Liver (tissue), 9 donors: Measurements from ENCODE around the gene SGTB. TPM values are rescaled to one million over a fixed set of nuclear protein-coding genes. Genes with fewer than 3 reads are reported as not detected.

Experiments
- DNase-seq: peaks from one replicate; pipeline ENCODE4 v3.0.0-alpha.2; 2017; ENCODE audit warnings: low spot score
- H3K27ac ChIP-seq, 2 donors: one replicate each; pipeline ENCODE4 v1.7.0; 2013; ENCODE audit warnings: inconsistent platforms in 2 of 2, low read length in 2 of 2, control low read depth in 1 of 2, low read depth in 1 of 2, mild to moderate bottlenecking in 1 of 2
- H3K27me3 ChIP-seq, 4 donors: one replicate each; pipeline versions ENCODE4 v1.6.1 to v1.7.0; 2013; ENCODE audit warnings: low read length in 3 of 4, inconsistent platforms in 1 of 4, mild to moderate bottlenecking in 1 of 4, moderate library complexity in 1 of 4; ENCODE audit not compliant: control insufficient read depth in 4 of 4, insufficient read depth in 4 of 4
- H3K36me3 ChIP-seq, 4 donors: one replicate each; pipeline versions ENCODE4 v1.6.1 to v1.7.0; 2013; ENCODE audit warnings: low read length in 3 of 4, mild to moderate bottlenecking in 3 of 4, low read depth in 1 of 4, moderate library complexity in 1 of 4; ENCODE audit not compliant: control insufficient read depth in 4 of 4, insufficient read depth in 3 of 4
- H3K4me1 ChIP-seq, 4 donors: one replicate each; pipeline versions ENCODE4 v1.6.1 to v1.7.0; 2013; ENCODE audit warnings: low read length in 3 of 4, mild to moderate bottlenecking in 3 of 4, moderate library complexity in 1 of 4; ENCODE audit not compliant: control insufficient read depth in 4 of 4, insufficient read depth in 4 of 4
- H3K4me3 ChIP-seq, 3 donors: one replicate each; pipeline versions ENCODE4 v1.6.1 to v1.7.0; 2013; ENCODE audit warnings: low read length in 3 of 3, control low read depth in 1 of 3, low read depth in 1 of 3, mild to moderate bottlenecking in 1 of 3
- H3K9ac ChIP-seq, 2 donors: one replicate each; pipeline ENCODE4 v1.7.0; 2013; ENCODE audit warnings: low read length in 2 of 2, mild to moderate bottlenecking in 2 of 2, moderate library complexity in 2 of 2, control low read depth in 1 of 2, low read depth in 1 of 2
- H3K9me3 ChIP-seq, 4 donors: one replicate each; pipeline versions ENCODE4 v1.6.1 to v1.7.0; 2013; ENCODE audit warnings: low read length in 3 of 4; ENCODE audit not compliant: control insufficient read depth in 4 of 4
- FOXA1 ChIP-seq: IDR thresholded peaks from 2 replicates; pipeline ENCODE4 v1.6.1; 2016; ENCODE audit warnings: antibody characterized with exemption
- FOXA2 ChIP-seq: IDR thresholded peaks from 2 replicates; pipeline ENCODE4 v1.6.1; 2016; ENCODE audit warnings: antibody characterized with exemption
- HNF4A ChIP-seq, 2 donors: conservative IDR thresholded peaks; 2 replicates each; pipeline ENCODE4 v1.6.1; 2016; ENCODE audit warnings: antibody characterized with exemption in 2 of 2, mild to moderate bottlenecking in 2 of 2
- MAX ChIP-seq: IDR thresholded peaks from 2 replicates; pipeline ENCODE4 v1.6.1; 2016; ENCODE audit warnings: antibody characterized with exemption
- RAD21 ChIP-seq, 2 donors: IDR thresholded peaks; 2 replicates each; pipeline ENCODE4 v1.6.1; 2016; ENCODE audit warnings: antibody characterized with exemption in 2 of 2, mild to moderate bottlenecking in 2 of 2
- REST ChIP-seq: IDR thresholded peaks from 2 replicates; pipeline ENCODE4 v1.6.1; 2016; ENCODE audit warnings: antibody characterized with exemption, mild to moderate bottlenecking
- SP1 ChIP-seq: IDR thresholded peaks from 2 replicates; pipeline ENCODE4 v1.6.1; 2018; ENCODE audit warnings: antibody characterized with exemption, mild to moderate bottlenecking
- YY1 ChIP-seq: IDR thresholded peaks from 2 replicates; pipeline ENCODE4 v1.6.1; 2016; ENCODE audit warnings: antibody characterized with exemption, mild to moderate bottlenecking
- WGBS: extraction: QIAGEN DNeasy Blood & Tissue Kit; methylation state at CpG from one replicate; pipeline ENCODE4 v1.1.7; 2013; 5-methylcytosine and 5-hydroxymethylcytosine counted together
- polyA plus RNA-seq, 2 donors: library from polyadenylated mRNA; stranded (reverse) in 1 of 2; unstranded in 1 of 2; fragments of 200-250 nt in 1 of 2; fragments of >200 nt in 1 of 2; fragmentation: Nextera tagmentation in 1 of 2; extraction: Ambion mirVana in 1 of 2; gene quantifications; one replicate each; pipeline versions ENCODE4 v1.2.1 to v1.2.3, GENCODE V29; 2013 to 2015
- total RNA-seq, 2 donors: library from RNA; depleted of rRNA; stranded (reverse); fragments of >200 nt; gene quantifications; one replicate each; pipeline ENCODE4 v1.2.3, GENCODE V29; 2014
- TF ChIP-seq, protein P1 (sequence below): IDR thresholded peaks from 2 replicates; pipeline ENCODE4 v1.6.1; 2016; ENCODE audit warnings: antibody characterized with exemption
- TF ChIP-seq, protein P2 (sequence below): fragments of 150-350 bp; IDR thresholded peaks from 2 replicates; pipeline ENCODE4 v1.5.1; 2017; ENCODE audit warnings: improper control_type of control experiment, low read depth, low read length; ENCODE audit not compliant: missing input control
- donor health status: healthy.
- donor health status: healthy.
- donor health status: healthy.
- donor health status: healthy.
- donor health status: healthy.

The SGTB gene
- total and polyA plus RNA-seq, 4 donors: 0.79 to 3.2 (median 1.9) TPM

DNA sequence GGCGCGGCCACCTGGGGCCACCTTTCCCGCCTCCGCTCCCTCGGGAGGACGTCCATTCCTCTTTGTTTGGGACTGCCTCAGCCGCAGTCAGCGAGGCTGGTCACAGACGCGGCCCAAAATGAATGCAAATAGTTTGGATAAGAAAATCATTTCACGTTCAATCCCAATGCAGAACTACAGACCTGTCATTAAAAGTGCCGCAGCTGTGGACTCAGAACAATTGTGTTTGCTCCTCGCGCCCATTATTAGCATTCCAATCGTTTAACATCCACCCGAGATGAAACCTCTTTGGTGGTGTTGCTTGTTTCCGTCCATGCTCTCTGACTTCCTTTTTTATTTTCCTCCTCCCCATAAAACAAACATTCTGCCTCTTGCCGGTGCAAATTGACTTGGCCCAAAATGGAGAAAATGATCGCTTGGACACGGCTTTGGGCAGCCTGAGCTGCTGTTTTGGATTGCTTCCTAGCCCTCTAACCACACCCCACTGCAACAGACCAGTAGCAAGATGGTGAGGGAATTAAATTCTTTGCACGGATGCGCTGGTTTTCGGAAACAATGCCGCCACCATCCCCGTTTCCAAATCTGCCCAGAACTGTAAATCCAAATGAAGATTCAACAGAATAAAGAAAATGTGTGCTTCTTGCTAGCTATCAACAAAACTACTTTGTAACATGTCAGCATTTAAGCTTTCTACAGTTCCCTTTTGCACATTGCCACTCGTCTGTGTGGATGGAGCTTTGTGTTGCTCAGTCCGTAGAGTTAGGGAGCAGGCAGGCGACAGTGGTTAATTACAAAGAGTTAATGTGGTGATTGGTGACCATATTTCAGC is 880 bp upstream of the SGTB start:
- 6% methylated on average over 28 of the region's 28 CpGs for WGBS
- Histone ChIP-seq H3K36me3 (no peaks in the 10 kb centered on the region), H3K27me3 (no peaks in the 10 kb centered on the region), H3K9ac (peak overlapping the region; percentile 10 to 46), H3K9me3 (no peaks in the 10 kb centered on the region), H3K4me1 (peaks cover 2 to 27% (median 21%) of the 10 kb centered on the region in 4 donors), H3K27ac (peak overlapping the region; percentile 37 to 58), H3K4me3 (peak overlapping the region; percentile 67 to 93 (median 81))
- no peak for TF ChIP-seq HNF4A (conservative IDR thresholded peaks at IDR 0.05)
- peak; percentile 80 for TF ChIP-seq YY1
- DNase-seq: no peak

- TF ChIP-seq RAD21 (IDR thresholded peaks at IDR 0.05): peak; percentile 4 to 11
- TF ChIP-seq REST: no peak
- TF ChIP-seq YY1: peak; percentile 65
- peak overlapping the region; percentile 44 to 93 (median 85) for H3K4me3 ChIP-seq
Observed at GRCh38 chr5:65721050-65721719, 724 bp downstream of the SGTB start.

DNA sequence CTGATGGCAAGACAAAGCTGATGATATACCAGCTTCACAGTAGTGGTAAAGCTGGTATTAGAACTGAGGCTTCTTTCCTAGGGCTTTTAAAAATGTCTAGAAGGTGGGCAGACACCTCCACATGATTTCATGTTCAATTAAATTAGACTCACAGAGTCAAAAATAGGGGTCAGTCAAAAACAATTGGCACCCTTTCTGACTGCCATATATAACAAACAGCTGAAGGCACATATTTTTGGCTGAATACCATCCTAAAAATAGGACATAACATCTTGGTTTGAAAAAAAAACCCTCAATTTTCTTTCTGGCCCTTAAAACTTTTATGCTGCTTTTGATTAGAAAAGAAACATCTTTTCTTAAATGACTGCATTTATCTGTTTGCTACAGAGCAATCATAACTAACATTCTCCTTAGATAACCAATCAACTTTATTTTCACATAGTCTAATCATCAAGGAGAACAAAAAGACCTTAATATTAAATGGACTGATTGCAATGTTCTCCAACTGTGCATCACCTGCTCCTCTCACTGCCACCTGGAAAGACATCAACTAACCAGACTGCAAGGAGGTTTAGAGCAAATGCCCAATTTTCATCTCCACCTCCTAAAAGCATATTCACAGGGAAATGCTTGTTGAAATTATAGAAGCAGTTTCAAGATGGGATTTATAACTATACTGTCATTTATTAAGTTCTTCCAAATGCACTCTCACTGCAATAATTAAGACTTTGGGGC is 3.2 kb downstream of the SGTB start:
- Histone ChIP-seq H3K9ac (no peak overlapping the region), H3K27ac (no peak overlapping the region), H3K4me3 (no peak overlapping the region), H3K9me3 (no peaks in the 10 kb centered on the region), H3K27me3 (no peaks in the 10 kb centered on the region), H3K36me3 (no peaks in the 10 kb centered on the region), H3K4me1 (peaks cover 0 to 20% (median 14%) of the 10 kb centered on the region in 4 donors)
- no peak for DNase-seq
- TF ChIP-seq, protein P1, sequence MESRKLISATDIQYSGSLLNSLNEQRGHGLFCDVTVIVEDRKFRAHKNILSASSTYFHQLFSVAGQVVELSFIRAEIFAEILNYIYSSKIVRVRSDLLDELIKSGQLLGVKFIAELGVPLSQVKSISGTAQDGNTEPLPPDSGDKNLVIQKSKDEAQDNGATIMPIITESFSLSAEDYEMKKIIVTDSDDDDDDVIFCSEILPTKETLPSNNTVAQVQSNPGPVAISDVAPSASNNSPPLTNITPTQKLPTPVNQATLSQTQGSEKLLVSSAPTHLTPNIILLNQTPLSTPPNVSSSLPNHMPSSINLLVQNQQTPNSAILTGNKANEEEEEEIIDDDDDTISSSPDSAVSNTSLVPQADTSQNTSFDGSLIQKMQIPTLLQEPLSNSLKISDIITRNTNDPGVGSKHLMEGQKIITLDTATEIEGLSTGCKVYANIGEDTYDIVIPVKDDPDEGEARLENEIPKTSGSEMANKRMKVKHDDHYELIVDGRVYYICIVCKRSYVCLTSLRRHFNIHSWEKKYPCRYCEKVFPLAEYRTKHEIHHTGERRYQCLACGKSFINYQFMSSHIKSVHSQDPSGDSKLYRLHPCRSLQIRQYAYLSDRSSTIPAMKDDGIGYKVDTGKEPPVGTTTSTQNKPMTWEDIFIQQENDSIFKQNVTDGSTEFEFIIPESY: no peak
- no peak for TF ChIP-seq FOXA2
- TF ChIP-seq, protein P2, sequence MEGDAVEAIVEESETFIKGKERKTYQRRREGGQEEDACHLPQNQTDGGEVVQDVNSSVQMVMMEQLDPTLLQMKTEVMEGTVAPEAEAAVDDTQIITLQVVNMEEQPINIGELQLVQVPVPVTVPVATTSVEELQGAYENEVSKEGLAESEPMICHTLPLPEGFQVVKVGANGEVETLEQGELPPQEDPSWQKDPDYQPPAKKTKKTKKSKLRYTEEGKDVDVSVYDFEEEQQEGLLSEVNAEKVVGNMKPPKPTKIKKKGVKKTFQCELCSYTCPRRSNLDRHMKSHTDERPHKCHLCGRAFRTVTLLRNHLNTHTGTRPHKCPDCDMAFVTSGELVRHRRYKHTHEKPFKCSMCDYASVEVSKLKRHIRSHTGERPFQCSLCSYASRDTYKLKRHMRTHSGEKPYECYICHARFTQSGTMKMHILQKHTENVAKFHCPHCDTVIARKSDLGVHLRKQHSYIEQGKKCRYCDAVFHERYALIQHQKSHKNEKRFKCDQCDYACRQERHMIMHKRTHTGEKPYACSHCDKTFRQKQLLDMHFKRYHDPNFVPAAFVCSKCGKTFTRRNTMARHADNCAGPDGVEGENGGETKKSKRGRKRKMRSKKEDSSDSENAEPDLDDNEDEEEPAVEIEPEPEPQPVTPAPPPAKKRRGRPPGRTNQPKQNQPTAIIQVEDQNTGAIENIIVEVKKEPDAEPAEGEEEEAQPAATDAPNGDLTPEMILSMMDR: no peak
- TF ChIP-seq HNF4A (conservative IDR thresholded peaks at IDR 0.05): no peak
- TF ChIP-seq FOXA1: no peak
- no peak for TF ChIP-seq RAD21 (IDR thresholded peaks at IDR 0.05)
- TF ChIP-seq MAX: no peak
- TF ChIP-seq SP1: no peak
- no peak for TF ChIP-seq YY1

More at GRCh38 chr5:65721050-65721719, 724 bp downstream of the SGTB start:
- 4% methylated on average over 19 of the region's 19 CpGs for WGBS
- peak overlapping the region in 1 of 2 donors; percentile 64 for H3K27ac ChIP-seq
- no peaks in the 10 kb centered on the region for H3K36me3 ChIP-seq
- H3K27me3 ChIP-seq: no peaks in the 10 kb centered on the region
- peak; percentile 60 for DNase-seq
- no peaks in the 10 kb centered on the region for H3K9me3 ChIP-seq
- H3K9ac ChIP-seq: peak overlapping the region in 1 of 2 donors; percentile 59
- H3K4me1 ChIP-seq: peaks cover 2 to 27% (median 21%) of the 10 kb centered on the region in 4 donors
